Panc1 (cell line): Measurements from ENCODE around the gene VWF.

Source experiments
- CTCF ChIP-seq: fragments of 450-650 bp; IDR thresholded peaks from 2 replicates; pipeline ENCODE4 v1.5.1; 2017; ENCODE audit warnings: mild to moderate bottlenecking
- SIN3A ChIP-seq: IDR thresholded peaks from 2 replicates; pipeline ENCODE4 v1.6.1; 2012; ENCODE audit warnings: low read depth, mild to moderate bottlenecking, low read length, moderate library complexity, borderline replicate concordance; ENCODE audit not compliant: insufficient read depth

- TF ChIP-seq SIN3A (no peak), CTCF (no peak)
Measured at GRCh38 chr12:6157482-6157881, 33.0 kb upstream of the VWF start.
